HG02610 (cell line): Measurements from ENCODE around the gene ATP2B2.
A peak's percentile ranks its signal among the peaks of the same experiment; 100 is the strongest.

Experiments used
- ATAC-seq: cut with Tn5 transposase; IDR thresholded peaks from one replicate; pipeline ENCODE4 v1.9.1; 2021; ENCODE audit warnings: mild to moderate bottlenecking, moderate library complexity; ENCODE audit not compliant: unreplicated experiment

Gene ATP2B2

DNA sequence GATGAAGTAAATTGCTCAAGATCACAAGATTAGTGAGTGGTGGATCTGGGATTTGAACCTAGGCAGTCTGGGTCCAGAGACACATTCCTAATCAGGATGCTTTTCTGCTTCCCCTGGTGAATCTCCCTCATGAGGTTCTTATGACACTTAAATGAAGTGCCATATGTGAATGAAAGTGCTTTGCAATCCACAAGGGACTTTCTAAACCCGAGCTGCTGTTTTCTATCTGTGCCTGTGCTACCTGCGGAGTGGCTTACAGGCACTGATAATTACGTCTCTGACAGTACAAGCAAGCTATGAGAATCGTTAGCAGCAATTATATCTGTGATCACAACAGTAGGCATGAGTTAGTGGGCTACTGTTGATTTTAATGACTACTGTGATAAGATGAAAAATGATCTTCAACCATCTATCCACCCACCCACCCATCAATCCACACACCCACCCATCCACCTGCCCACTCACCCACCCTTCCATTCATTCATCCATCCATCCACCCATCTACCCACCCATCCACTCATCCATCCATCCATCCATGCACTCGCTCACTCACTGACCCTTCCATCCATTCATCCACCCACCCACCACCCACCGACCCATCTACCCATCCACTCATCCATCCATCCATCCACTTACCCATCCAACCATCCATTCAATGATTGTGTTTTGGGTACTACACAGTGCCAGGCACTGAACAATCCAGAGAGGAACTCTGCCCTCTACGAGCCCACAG lies 51.8 kb downstream of the ATP2B2 start:
- no peak for ATAC-seq

DNA sequence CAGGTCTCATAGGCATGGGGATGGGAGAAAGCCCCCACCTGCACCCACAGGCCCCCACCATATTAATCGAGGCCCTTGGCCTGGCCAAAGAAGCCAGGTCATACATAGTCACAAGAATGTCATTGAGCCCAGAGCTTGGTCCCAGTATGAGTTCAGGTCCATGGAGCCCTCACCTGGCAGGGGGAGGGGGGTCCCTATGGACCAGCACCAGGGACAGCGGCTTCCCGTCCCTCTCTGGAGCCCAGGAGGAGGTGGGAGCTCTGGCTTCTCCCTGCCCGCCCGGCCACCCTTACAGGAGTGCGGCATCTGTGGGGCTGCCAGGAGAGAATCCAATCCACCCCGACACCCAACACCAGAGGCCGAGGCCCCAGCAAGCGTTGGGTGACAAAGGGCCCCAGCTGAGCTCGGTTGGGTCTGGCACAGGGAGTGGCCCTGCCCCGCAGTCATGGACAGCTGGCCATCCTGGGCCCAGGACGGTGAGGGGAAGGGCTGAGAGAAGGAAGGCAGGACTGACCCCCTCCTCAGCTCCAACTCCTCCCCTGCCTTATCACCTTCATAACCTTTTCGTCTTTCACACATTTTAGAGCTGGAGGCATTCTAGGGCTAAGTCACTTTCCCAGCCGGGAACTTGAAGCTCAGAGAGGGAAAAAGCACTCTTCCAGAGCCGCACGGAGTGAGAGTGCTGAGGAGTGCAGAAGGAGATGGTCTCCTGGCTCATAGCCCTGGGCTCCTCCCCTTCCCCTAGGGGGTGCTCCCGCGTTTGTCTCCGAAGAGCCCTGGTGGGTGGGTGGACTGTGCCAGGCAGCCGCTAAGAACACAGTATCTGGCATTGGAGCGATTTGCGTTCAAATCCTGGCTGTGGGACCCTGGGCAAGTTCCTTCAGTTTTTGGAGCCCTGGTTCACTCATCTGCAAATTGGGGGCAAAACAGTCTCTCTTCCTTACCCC lies 54.6 kb downstream of the ATP2B2 start:
- ATAC-seq = no peak

DNA sequence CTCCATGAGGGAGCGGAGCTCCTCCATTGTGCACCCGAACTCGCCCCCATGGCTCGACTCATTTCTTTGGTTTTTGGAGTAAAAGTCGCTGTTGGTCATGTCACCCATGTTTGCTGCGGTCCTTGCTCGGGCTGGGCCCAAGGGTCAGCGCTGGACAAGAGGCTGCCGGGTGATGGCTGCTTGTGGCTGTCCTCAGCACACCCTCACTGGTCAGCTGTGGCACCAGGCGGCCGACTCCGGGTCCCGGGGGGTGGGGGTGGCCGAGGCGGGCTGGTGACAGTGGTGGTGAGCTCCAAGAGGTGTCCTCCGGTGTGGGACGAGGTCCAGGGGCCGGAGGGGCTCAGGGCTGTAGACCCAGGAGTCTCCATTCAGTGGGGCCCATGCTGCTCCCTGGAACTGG lies 56.0 kb downstream of the ATP2B2 start:
- no peak for ATAC-seq

DNA sequence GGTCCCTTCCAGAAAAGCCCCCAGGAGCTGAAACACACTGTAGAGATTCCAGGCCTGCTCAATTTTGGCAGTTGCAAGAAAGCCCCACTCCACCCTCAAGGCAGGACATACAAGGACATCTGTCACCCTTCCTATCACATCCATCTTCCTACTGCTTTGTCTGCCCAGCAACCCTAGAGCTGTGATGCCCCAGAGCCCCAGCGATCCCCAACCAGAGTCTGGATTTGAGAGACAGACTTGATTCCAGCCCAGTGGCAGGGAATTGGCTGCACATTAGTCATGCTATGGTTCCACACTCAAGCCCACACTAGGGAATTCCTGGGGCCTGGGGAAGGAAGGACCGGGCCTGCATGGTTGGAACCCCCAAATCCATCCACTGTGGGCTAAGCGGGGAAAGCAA lies 56.8 kb downstream of the ATP2B2 start:
- ATAC-seq = no peak

DNA sequence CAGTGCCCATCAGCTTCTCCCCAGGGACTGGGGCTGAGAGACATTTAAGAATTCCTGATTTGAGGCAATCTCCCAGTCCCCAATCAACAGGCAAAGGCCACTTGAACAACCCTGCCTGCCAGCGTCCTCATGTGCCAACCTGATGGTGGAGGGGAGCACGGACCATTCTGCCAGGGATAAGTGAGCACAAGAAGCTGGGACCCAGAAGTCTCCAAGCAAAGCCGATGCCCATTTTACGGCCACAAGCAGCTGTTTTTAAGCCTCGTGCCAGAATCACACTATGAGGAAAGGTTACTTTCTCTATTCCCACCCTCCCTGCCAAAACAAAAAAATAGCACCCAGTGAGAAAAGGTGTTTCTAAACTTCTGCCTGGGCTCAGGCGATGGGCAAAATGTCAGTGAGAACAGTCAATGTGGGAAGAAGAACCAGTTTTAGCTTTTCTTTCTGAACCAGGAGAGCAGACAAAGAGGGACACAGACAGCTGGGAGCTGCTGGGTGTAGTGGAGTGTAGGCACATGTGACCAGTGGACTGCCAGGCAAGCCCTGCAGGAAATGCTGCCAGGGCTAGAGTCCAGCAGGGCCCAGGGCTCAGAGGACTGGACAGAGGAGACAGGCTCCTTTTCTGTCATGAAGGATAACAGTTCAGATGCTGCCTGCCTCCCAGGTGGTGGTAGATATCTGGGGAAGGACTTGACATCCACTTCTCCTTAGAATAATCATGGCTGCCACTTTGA lies 57.7 kb downstream of the ATP2B2 start:
- no peak for ATAC-seq

DNA sequence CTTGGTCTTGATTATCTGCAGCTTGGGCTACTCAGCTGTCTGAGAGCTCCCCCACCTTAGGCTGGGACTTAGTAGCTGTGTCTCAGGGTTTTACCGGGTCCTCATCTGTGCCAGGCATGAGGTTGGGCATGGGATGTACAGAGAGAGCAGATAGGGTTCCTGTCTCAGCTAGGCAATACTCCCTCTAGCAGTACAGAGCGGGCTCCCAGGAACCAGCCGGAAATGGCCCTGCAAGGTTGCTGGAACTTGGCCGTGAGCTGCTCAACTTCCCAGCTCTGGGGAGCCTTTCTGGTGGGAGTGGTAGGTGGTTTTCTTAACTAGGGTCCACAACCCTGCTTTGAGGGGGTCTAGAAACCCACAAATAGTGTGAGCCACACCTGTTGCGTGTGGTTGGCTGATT lies 58.3 kb downstream of the ATP2B2 start:
- ATAC-seq = no peak

DNA sequence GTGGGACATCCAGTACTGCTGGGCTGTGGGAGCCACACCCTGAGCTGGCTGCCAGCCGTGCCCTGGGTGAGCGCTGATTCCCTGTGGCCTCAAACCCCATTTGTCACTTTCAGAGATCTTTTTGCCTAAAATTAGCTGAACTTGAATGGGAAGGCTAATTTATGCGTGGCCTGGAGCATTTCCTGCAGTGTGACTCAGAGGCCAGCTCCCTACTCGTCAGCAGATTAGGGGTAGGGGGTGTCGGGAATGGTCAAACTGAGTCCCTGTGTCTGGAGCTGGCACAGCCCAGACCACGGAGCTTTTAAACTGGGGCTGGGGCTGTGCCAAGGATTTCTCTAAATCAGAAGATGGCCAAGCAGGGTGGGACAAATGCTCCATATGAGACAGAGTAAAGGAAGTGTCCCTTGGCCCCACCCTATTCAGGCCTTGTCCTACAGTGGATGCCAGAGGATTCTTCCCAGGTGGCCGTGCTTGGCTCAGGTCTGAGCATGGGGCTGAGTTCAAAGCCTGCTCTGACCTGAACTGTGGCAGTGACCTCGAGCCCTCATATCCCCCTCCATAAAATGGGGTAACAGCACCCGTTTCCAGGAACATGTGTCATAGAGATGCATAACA lies 59.7 kb downstream of the ATP2B2 start:
- ATAC-seq = no peak

DNA sequence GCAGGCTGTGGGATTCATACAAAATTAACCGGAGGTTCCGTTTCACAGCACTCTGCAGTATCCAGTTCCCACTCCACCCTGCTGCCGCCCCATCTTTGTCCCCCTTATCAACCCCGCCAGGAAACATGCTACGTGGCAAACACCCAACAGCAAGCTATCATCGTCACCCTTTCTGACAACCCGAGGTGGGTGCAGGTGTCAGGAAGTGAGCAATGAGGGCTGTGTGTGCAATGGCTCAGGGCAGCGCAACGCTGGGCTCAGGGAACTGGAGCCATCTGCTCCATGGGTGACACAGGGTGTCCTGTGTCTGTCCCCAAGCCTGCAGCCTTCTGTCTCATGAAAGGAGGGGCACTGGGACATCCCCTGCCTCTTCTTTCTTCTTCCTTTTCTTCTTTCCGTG lies 60.9 kb downstream of the ATP2B2 start:
- no peak for ATAC-seq

DNA sequence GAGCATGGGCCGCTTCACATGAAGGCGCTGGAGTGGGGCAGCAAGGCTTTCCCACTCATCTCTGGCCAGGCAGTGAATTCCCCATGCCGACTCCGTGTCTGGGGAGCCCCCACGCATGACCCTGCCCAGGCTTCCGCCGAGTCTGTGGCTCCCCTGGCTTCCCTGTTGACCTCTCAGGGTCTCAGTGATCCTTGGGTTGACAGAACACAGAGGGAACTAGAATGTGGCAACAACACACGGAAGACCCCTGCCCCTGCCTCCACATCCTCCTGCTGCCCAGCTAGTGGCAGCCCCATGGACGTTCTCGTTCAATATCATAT lies 61.3 kb downstream of the ATP2B2 start:
- no peak for ATAC-seq

DNA sequence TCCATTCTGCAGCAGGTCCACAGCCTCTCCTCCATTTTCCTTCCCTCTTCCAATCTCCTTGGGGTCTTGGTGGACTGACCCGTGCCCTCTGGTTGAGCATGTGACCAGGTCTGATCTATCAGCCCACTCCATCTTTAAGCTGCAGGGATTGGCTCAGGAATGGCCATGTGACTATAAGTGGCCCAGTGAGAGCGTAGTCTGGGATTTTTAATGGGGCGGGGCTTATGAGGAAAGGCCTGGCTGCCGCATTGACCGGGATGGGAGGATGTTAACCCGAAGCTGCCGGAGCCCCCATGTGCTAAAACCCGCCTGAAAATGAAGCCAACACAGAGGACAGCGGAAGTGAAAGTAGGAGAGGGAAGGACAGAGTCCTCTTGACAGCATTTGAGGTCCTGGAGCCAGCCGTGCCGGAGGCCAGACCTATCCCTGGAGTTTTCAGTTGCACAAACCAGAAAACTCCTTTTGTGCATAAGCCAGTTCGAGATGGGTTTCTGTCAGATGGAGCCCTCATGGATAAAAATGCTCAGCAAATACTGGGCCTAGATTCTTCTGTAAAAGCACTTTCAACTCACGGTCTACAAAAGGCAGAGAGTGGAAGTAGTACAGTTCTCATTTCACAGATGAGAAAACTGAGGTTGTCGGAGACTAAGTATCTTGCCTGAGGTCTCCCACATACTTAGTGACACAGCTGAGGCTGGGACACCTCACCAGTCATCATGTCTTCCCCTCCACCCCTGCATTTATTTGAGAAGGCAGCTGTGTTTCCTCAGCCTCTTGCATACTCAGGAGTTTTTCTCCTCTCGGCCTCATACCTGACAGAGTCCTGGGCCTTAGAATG lies 61.9 kb downstream of the ATP2B2 start:
- ATAC-seq = no peak

DNA sequence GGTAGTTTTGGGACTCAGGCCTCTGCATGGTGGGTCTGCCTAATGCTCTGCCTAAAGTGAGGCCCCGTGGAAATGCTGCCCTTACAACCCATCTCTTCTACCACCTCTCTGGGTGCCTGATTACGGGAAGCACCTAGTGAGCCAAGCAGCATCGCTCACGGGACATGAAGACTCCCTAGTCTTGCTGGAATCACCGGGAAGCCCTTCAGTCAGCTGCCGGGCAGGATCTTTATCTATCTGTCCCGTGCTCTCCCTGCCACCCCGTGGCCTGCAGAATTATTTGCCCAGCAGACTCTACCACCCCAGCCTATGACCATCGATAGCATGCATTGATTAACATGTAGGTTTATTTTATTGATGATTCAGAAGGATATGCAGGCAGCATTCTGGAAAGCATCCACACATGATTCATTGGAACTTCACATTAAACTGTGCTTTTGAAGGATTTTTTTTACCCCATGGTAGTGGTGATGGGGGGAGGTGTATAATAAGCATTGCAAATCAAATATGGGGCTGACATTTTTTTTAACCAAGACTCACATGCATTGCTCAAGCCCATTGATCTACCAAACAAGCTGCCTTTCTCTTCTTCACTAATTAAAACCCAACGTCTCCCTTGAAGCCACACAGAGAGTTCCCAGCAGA lies 63.1 kb downstream of the ATP2B2 start:
- no peak for ATAC-seq

DNA sequence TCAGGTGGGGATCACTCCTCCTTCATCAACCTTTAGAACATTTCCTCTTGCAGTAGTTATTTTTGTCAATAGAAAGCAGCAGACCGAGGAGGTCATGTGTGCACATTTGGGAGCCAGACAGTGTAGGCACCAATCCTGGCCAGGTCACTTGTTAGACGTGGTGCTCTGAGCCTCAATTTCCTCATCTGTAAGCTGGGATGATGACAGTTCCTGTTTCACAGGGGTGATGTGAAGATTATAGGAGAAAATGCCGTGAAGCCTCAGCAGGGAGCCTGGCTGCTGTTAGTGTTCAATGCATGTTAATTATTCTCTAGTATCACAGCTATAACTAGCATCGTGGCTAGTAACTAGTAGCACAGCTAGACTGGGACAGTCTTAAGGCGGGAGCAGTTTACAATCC lies 64.7 kb downstream of the ATP2B2 start:
- no peak for ATAC-seq

DNA sequence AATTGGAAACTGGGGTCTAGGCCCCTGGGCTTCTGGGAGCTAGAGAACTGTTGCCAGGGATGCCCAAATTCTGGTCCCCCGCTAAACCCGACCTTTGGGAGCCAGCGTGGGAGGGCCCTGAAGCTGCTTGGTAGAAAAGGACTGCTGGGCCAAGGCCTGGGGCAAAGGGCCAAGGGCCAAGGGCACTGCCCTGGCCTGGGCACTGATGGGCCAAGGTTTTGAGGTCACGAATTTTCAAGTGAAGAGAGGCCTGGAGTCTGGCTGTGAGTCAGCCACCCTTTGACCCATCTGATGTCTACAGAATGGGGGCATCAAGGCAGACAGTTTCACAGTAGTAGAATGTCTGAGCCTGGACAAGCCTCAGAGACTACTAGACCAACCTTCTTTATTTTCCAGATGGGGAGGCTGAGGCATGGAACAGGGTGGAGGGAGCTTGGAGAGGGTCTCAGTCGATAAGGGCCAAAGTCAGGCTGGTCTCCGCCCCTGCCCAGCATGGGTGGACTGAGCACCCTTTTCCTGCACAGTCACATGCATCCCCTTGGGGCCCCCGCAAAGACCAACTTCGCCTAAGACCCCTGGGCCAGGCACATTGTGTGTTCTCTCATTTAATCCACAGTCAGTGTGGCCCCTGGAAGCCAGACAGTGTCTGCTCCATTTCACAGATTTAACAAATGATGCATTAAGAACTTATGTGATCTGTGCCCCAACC lies 66.3 kb downstream of the ATP2B2 start:
- no peak for ATAC-seq

DNA sequence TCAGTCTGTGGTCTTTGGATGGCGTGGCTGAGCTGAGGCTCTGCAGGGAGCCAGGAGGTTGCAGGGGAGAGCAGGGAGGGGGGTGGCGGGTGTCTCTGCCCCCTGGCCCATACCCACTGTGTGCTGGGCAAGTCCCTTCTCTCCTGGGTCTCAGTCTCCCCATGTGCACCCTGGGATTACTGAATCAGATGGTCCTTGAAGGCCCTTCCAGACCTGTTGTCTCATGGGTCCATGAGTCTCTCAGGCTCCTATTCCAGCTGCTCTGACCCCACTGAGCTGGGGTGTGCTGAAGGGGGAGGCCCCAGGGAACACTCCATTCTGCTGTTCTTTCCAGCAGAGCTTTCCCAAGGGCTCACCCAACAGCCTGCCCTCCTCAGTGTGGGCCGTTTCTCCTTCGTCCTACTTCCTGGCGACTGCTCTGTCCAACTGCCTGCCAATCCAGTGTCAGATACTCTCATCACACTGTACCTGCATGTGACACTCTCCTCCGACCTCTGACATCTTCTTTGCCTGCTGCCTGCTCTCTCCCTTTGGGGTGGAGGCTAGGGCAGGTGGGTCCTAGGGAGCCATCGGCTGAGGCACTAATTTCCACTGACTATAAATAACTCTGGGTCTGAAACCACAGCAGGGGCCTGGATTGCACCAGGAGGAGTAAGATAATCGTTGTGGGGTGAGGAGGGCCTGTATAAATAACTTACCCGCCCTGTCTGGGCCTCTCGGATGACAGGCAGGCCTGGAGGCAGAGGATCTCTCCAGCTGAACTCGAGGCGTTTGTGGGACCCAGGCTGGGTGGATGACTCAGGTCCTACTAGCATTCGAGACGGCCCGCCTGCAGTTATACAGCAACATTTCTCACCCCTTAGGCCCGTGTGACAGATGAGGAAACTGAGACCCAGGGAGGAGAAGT lies 67.1 kb downstream of the ATP2B2 start:
- ATAC-seq = no peak

DNA sequence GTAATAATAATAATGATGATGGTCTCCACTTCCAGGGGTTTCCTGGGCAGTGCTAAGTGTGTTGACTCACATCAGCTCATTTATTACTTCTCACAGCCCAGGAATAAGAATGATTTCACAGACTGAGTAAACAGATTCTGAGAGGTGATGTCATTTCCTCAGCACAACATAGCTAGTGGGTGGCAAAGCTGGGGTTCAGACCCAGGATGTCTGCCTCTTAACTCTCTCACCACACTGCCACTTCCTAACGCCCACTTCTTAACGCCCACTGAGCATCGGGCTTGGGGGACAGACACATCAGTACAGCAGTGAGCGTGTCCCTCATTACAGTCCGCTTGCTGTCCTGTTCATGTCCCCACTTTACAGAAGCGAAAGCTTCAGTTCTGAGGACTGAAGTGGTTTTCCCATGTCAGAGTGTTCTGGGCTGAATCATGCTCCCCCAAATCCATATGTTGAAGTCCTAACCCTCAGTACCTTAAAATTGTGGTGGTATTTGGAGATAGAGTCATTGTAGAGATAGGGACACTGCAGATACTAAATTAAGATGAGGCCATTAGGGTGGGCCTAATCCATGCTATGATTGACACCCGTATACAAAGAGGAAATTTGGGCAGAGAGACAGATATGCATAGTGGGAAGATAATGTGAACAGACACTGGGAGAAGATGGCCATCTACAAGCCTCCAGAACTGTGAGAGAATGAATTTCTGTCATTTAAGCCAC lies 68.0 kb downstream of the ATP2B2 start:
- ATAC-seq = peak; percentile 54

DNA sequence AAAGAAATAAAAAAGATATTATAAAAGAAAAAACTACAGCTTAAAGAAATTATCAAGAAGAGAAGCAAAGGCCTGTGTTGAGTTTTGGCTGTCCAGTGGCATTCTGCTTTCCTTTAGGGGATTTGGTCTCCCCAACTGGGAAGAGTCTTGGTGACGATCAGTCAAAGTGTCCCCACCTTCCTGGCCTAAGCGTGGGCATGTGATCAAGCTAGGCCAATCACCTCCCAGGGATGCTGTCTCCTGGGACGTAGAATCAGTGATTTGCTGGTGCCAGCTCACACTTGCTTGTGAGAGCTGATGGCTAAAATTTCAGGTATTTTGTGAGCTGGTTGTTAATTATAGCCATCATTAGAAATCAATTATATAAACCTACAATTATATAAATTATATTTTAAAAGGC lies 69.5 kb downstream of the ATP2B2 start:
- no peak for ATAC-seq

DNA sequence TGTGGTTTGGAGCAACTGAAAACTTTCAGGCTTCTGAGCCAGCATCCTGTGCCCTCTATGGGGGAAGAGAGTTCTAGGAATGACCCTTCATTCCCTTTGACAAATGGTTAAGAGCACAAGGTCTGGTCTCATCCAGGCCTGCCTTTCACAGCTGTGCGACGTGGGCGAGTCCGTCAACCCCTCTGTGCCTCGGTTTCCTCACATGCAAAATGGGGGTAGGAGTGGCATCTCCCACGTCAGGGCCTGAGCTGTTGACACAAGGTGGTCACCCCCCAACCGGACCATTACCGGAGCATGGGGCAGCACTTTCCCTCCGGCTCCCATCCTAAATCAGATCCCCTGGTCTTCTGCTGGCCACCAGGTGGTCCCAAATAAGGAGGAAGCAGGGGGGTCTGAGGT lies 70.4 kb downstream of the ATP2B2 start:
- no peak for ATAC-seq
